NCI-H1092 (cell line): ENCODE data around the gene PKNOX2.

Source experiments
- DNase-seq: peaks from one replicate; lab custom pipeline; 2025; lab: John Stamatoyannopoulos, UW

Gene PKNOX2, protein sequence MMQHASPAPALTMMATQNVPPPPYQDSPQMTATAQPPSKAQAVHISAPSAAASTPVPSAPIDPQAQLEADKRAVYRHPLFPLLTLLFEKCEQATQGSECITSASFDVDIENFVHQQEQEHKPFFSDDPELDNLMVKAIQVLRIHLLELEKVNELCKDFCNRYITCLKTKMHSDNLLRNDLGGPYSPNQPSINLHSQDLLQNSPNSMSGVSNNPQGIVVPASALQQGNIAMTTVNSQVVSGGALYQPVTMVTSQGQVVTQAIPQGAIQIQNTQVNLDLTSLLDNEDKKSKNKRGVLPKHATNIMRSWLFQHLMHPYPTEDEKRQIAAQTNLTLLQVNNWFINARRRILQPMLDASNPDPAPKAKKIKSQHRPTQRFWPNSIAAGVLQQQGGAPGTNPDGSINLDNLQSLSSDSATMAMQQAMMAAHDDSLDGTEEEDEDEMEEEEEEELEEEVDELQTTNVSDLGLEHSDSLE

DNA sequence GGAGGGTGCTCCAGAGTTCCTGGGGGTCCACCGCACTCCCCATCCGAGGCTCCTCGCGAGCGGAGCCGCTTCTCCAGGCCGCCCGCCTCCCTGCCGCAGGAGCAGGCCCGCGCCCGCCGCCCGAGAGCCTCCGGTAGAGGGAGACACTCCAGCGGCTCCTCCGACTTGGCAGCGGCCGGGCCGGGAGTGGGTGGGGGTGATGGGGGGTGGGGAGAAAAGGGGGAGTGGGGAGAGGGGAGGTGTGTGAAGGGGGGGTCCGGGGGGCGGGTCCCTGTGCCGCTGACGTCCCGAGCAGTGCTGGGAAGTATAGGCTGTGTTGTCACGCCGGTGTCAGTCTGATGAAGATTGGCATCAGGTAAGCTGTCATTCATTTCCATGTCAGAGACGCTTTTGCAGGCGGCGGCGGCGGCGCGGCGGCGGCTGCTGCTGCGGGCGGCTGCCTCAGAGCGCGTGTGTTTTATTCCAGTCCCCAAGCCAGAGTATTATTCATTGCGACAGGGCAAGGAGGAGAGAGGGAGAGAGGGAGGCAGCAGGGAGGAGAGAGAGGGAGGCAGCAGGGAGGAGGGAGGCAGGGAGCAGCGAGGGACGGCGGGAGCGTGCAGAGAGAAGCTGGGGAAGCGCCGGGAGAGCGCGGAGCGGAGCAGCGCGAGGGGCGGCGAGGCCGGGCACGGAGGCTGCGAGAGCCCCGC, at the start of gene PKNOX2:
TSS of gene PKNOX2 (plus strand) at position 330 of the 689 bp plus-strand sequence. CDS start 186,555 bp downstream, outside the sequence.
- DNase-seq: peak; percentile 76

DNA sequence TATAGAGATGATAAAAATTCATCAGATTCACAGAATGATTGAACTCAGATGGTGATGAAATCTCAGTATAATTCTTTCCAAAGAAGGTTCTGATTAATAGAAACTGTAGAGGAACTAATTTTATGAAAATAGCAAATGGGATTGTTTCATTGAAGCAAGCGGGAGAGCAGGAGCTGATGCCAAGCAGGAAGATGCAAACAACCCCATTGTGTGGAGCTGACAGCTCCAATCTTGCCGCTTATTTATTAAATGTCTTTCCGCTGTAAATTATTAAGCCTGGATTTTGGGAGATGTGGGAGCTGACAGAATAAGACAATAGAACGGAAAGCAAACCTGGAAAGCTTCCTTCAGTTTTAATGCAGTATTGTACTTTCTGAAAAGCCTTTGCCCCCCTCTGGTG, 47.1 kb upstream of the PKNOX2 start:
- no peak for DNase-seq

DNA sequence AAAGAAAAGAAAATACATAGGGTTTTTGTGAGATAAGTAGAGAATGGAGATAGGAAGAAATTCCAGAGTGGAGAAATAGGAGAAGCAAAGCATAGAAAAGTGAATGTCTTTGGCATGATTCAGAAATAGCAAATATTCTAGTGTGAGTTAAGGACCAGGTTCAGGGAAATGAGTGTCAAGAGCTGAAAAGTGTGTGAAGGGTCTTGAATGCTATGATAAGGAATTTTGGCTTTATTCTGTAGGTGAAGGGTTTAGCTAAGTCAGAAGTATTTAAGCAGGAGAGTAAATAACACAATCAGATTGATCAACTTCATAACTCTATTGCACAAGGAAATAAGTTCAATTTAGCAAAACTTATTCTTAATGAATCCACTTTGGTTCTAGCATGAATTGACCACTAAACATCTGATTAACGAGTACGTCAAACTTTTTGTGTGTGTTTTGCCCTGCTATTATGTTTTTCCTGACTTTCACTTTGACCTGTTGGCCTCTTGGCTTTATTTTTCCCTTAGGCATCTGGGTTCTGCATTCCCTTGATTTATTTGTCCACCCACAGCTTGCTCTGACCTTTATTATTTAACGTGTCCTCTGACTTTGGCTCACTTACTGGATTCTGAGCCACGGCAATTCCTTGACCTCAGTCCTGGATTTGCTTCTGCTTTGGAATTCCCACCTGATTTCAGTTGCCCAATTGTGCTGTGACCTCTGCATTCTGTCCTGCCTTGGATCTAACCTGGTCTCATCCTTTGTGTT, 41.2 kb upstream of the PKNOX2 start:
- DNase-seq: no peak

DNA sequence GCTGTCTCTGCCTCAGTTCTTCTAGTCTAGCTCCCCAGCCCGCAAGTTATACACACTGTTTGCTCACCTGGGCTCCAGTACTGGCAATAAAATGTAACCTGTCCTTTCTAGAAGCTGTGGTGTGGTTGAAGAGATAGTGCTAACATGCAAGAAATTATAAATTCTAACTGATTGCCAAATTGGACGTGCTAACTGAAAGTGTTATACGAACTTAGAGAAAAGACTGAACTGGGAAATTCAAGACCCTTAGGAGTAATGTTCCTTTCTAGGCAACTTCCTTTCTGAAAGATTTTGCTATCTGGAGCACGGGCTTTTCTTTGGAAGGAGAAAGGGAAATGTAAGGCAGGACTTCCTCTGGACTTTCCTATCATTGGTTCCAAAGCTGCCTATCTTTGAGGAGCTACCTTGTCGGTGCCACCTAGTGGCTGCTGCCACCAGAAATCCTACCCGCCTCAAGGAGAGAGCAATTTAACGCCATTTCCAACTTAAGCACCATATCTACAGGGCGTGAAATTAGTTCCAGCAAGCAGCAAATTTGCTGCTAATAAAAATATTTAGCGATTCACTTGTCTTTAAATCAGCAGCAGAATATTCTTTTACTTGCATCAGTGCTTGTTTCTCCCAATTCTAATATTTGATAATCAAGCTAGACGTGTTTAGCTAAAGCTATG, 40.5 kb upstream of the PKNOX2 start:
- peak; percentile 5 for DNase-seq

DNA sequence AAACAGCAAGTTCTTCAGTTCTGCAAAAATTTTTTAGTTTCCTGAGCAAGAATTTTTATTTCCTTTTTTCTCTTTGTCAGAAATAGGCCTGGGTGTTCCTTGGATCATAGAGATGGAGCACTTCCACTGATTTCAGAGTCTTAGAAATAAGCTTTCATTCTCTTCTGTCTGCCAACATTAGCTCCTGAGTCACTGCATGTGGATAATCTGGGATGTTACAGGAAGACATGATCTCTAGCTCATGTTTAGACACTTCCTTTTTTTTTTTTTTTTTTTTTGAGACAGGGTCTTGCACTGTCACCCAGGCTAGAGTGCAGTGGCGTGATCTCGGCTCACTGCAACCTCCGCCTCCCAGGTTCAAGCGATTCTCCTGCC, 39.9 kb upstream of the PKNOX2 start:
- DNase-seq: no peak

DNA sequence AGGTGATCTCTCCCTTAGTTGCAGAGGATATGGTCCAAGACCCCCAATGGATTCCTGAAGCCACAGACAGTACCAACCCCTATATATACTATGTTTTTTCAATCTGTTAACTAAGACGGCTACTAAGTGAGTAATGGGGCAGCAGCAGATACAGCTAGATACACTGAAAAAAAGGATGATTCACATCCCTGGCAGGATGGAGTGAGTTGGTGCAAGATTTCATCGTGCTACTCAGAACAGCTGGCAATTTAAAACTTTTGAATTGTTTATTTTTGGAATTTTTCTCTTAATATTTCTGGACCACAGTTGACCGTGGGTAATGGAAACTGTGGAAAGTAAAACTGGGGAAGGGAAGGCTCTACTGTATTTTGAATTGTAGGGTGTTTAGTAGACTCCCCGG, 36.1 kb upstream of the PKNOX2 start:
- no peak for DNase-seq

DNA sequence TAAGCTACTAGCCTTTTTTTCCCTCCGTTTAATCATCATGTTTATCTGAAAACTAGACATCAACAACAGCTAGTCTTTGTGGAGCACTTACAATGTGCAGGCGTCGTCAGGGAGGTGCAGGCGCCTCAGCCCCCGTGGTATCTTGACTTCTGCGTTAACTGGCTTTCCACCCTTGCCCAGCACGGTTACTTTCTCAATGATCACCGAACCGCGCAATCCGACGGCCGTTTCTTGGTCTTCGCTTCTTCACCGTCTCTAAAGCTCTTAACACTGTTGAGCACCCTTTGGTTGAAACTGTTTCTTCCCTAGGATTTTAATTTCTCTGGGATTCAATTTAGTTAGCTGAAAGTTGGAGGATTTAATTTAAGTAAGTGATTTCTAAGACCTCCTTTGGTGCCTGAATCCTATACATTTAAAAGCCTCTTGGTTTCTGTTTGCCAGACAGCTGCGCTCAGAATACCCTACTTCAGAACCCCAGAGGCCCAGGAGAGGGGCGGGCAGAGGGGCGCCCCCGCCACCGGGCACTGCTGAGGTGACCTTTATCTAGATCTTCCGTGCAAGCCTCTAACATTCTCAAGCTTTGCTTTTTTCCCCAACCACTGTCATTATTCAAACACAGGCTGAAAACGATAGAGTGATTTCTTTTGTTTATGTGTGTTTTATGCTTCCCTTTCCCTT, 35.1 kb upstream of the PKNOX2 start:
- no peak for DNase-seq

DNA sequence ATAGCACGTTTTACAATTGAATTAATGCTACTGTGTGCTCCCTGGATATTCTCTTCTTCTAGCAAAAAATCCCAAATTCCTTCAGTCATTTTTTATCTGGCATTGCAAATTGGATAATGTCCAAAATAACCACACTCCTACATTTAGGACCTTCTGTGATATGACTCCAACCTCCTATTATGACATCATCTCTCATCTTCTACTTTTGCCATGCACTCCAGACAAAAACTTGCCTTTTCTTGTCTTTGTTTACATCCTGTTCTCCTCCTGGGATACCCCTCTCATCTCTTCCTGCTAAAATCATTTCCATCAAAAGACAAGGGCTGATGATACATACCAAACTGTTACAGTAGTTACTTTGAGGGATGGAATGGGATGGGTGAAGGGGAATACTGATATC, 32.5 kb upstream of the PKNOX2 start:
- no peak for DNase-seq

DNA sequence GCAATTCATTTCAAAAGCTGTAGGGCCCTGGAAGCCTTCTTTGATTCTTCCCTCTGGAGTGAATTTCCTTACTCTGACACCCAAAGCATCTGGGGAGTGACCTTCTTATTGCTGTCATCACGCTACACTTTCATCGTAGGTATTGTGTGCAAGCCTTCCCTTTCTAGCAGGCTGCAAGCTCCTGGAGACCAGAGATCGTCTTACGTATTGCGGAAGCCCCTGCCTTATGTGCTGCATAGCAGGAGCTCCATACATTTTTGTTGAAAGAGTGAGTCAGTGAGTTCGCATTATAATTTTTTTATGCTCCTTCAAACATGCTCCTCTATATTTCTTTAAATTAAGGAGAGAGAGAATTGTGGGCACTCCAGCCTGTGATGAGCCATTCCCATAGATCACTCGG, 32.0 kb upstream of the PKNOX2 start:
- DNase-seq: no peak

DNA sequence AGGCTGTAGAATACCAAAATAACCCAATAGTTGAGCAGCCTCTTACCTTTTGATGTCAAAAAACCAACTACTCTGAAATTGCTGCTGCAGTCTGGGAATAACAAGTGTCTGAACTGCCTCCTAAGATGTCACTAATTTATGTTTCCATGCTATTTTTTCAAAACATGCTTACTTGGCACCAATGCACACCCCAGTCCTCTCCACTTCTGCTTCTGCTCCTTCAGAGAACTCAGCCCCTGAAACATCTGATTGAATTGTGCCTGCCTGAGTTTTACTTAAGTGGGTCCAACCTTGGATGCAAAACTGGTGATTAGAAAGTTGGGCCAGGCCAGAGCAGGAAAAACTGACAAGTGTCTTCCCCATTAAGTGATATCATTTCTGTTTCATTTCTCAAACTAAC, 28.6 kb upstream of the PKNOX2 start:
- DNase-seq: no peak

DNA sequence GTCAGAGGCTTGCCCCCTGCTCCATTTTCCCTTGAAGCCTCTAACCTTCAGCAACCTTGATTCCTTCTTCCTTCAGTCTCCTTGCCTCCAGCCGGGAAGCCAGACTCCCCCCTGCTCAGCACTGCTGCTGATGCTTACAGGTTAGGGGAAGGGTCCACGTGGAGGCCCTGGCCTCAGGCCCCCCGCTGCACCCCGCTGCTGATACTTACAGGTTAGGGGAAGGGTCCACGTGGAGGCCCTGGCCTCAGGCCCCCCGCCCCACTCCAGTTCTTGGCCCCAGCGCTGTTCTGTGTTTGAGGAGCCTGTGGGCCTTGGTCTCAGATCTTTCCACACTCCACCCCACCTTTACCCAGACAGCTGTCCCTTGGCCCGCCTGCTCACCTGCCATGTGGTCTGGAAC, 25.6 kb upstream of the PKNOX2 start:
- no peak for DNase-seq

DNA sequence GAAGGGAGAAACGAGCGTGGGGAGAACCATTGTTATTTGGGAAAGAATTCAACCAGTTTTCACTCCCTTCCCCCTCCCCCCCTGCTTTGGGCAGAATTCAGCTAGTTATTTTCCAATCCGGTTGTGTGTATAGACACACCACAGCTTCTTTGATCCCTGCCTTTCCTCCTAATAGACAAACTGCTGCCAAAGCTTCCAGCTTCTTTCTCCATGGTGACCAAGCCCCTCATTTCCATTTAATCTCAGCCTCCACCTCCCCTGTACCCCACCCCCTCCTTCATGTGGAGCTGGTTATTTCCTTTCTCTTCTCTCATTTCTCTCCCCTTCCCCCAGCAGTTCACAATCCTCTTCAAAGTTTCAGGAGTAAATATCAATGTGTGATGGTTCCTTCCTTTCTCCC, 24.8 kb upstream of the PKNOX2 start:
- DNase-seq: no peak

DNA sequence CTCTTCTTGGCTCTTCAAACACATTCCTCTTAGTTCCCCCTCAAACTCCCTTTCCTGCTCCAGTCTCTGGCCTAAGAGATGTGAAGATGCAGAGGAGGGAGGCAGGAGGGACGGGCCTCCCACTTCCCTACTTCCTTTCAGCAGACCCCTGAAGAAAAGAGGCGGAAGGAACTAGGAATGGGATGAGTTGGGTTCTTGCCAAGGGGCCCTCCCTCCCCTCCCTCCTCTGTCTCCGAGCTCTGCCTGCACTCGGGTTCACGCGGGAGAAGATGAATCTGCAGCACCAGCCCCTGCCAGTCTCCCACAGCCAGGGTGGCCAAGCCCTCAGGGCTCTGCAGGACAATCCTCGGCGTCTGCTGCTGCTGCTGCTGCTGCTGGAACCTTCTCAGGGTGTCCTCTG, 24.3 kb upstream of the PKNOX2 start:
- DNase-seq: no peak

DNA sequence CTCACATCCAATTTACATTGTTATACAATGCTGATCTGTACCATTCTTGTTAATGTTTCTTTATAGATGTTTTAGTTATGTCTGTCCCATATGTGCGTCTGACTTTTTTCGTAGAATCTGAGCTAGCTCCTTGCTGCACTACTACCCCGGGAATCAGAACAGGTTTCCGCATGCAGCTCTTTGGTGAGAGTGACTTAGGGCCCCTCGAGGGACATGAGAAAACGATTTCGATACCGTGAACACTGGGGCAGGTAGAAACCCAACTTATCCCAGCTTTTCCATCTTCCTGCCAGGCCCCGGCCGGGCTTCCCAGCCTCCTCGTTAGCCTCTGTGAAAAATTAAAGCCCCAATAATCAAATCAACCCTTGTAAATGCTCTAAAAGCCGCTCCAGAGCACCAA, 23.4 kb upstream of the PKNOX2 start:
- no peak for DNase-seq

DNA sequence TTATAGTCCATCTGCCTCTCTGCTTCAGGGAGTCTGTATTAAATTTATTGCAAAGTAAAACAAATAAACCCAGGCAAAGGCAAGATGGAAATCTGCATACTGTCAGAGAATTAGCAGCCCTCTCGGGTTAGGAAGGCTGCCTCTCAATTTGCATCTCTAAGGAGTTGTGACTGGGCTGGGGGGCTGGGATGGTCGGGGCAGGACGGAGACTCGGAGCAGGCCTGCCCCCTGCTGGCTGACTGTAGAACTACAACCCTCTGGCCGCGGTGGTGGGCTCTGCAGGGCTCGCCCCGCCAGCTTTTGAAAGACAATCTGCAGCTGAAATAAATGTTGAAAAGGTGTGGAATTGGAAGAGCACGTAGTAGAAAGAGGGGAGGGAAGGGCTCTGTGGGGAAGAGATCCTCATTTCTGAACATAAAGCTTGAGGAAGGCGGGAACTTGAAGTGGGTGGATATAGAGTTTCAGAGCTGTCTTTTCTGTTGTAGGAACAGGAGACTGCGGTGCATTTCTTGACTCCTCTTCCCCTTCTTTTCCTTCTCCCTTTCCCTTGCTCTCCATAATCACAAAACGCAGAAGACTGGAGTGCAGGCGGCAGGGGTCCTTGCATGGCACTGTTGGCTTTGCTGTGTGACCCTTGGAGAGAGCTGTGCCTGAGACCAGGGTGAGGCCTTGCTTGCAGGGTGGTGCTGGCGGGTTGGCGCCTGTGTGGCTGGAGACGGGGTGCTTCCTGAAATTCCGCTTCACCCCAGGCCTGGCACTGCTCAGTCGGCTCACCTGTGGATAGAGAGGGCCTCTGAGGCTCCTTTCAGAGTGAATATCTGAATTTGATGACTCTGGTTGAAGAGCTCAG, 22.6 kb upstream of the PKNOX2 start:
- peak; percentile 11 for DNase-seq

DNA sequence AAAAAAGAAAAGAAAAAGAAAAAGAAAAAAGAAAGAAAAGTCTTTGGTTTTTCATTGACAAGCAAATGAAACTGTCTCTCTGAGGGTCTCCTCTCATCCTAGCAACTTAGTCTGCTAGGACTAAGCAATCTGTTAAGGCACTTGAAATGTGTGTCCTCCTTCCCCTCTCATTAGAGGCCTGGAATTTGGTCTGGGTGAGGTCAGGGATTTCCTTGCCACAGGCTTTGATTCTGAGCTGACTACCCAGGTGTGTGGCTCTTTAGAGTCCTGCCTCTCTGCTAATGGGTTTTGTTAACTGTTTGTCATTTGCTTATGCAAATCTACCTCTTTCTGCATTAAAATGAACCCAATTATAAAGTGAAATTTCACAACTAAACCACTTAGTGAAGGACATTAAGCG, 18.3 kb upstream of the PKNOX2 start:
- no peak for DNase-seq

DNA sequence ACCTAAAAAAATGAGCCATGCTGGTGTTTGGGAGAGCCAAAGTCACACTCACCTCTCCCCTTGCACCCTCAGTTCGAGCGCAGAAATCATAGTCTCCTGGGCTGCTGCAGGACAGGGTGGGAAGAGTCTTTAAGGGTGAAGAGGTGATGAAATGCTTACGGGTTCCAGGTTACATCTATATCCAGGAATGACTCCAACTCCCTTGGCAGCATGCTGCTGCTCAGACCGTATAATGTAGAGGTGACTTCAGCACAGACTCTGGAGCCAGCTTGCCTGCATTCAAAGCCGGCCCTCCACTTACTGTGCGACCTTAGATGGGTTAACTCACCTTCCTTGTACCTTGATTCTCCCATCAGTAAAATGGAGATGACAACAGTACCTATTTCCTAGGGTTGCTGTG, 17.3 kb upstream of the PKNOX2 start:
- DNase-seq: no peak

DNA sequence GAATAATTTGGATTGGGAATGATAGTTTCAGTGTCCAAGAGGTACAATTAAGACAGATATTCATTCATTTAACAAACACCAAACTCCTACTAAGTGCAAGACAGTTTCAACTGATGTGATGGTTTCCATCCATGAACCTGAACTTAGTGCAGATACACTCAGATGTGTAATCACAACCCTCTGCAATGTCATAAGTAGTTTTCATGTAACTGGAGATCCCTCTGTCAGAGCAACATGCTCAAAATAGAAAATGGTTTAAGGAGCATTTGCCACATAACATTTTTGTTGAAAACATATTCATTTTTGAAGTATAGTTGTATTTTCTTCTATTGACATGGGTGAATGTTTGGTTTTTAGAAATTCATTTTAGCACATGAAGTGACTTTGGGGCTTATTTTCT, 16.5 kb upstream of the PKNOX2 start:
- DNase-seq: no peak

DNA sequence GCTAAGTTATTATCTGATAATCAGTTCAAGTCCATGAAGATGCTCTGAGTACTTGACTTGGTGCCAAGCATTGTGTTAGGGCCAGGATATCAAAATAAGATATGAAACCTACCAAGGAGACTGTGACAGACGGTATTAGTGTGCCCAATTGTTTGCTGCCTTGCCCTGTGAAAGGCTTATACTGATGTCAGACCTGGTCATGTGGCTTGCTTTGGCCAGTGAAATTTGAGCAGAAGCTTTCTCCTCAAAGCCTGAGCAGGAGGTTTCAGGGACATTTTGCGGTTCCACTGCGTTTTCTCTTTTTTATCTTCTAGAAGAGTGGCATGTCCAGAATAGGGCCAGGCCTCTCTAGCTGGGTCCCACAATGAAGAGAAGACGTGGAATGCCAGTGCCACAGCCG, 15.8 kb upstream of the PKNOX2 start:
- DNase-seq: no peak

DNA sequence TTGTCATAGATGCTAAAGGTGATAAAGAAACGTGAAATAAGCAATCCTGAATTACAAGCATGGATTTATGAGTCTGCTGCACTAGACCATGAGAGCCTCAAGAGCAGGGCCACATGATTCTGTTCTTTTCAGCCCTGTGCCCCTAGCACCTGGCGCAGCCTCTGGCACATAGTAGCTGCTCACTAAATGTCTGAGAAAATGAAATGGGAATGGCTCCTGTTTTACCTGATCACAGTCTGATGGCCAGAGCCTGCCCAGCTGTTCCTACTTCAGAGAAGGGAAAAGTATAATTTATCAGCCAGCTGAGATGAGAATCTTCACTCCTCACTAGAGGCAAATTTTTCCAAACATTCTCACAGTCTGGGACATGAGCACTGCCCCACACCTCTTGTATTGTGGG, 10.7 kb upstream of the PKNOX2 start:
- DNase-seq: no peak
